ENCODE results near the gene FLT3.
A peak's percentile ranks its signal among the peaks of the same experiment; 100 is the strongest.
"Not testable (repeated sequence)": the region's sequence is repeated elsewhere in the genome, so short reads cannot be mapped to it uniquely, and the experiment has no call there.

FLT3 gene

GRCh38 chr13:28043224-28043623 lies 57.2 kb downstream of the FLT3 start:
- no peak for DNase-seq

- DNase-seq, result no peak
Observed at GRCh38 chr13:28041501-28041900, 58.9 kb downstream of the FLT3 start.

DNA sequence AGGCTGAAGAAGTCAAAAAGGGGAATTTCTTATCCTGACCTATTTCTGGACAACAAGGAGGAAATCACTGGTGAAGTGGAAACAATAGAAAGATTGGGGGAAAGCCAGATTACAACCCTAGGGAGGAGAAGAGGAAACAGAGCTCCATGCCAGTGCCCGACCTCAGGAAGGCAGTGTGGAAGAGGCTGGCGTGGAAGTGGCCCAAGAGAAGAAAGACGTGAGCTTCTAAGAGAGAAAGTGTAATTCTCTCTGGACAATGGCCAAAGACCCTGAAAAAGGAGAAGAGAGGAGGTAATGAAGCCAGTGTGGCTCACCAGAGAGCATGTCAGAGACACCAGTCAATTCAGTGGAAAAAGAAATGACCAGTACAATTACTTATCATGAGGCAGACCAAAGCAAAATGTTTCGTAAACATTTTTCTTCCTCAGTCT lies 59.3 kb downstream of the FLT3 start:
- DNase-seq, result no peak

DNA sequence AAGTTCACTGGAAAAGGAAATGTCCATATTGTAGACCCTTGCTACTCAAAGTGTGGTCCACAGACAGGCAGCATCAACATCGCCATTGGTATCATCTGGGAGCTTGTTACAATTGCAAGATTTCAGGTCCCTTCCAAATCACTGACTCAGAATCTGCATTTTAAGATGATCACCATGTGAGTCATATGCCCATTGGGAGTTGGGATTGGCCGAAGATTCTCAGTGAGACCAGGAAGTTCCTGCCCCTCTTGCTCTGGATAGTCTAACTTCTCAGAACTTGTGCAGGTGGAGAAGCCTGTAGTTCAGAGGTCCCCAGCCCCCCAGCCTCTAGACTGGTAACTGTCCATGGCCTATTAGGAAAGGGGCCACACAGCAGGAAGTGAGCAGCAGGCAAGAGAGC lies 63.0 kb downstream of the FLT3 start:
- DNase-seq, result no peak

DNA sequence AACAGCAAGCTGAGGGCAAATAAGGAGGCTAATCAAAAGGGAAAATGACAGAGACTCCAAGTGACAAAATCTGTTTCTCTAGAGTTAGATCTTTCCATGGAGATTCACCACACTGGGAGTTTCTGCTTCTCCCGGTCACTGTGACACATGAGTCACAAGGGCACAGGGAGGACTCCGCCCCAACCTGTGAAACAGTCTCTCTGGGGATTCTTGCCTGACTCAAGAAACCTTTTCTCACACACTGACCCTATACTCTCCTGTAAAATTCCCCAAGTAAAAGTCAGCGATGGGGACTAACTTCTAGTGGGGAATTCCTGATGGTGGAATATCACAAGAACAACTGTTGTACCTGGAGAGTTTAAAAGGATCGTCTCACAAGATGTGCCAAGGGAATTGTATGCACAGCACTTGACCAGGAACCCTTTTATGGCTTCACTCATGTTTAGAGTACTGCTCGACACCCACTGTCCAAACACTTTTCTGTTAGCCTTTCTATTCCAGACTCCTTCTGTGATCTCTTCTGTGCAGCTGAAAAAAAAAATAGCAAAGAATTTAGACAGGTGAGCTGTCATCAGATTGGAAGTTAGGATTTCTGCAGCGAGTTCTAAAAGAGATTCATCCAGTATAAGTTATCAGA lies 65.1 kb downstream of the FLT3 start:
- DNase-seq, result no peak

DNA sequence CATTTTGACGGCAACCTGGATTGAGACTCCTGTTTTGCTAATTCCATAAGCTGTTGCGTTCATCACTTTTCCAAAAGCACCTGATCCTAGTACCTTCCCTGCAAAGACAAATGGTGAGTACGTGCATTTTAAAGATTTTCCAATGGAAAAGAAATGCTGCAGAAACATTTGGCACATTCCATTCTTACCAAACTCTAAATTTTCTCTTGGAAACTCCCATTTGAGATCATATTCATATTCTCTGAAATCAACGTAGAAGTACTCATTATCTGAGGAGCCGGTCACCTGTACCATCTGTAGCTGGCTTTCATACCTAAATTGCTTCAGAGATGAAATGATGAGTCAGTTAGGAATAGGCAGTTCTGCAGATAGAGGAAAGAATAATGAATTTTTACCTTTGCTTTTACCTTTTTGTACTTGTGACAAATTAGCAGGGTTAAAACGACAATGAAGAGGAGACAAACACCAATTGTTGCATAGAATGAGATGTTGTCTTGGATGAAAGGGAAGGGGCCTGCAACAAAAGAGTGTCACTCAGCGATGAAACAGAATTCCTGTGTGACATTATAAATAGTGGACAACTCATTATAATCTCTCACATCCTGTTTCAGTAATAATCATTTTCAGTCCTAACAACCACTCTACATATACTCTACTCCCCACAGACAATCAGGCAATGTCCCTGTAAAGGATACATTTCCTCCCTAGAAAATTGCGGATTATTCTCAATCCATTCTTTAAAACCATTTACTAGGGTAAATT lies 66.3 kb downstream of the FLT3 start:
- DNase-seq, result no peak

- peak; percentile 44 for DNase-seq
Observed at GRCh38 chr13:28032438-28032837, 67.9 kb downstream of the FLT3 start.

DNA sequence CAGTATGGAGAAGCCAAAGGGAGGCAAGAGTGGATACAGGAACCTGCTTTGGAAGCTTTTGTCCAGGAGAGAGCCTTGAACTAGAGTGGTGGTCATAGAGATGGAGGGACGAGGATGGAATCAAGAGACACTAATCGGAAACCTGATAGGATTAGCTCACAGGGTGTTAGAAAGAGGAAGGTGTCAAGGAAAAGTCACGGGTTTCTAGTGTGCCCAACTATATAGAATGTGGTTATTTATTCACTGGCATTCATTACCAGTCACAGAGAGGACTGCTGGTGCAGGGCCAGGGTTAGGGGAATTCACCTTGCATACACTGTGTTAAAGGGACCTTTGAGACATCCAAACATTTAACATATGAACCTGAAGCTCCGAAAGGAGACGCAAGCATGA lies 68.5 kb downstream of the FLT3 start:
- peak; percentile 56 for DNase-seq

GRCh38 chr13:28031220-28031895 lies 69.0 kb downstream of the FLT3 start:
- peak; percentile 78 for DNase-seq

DNA sequence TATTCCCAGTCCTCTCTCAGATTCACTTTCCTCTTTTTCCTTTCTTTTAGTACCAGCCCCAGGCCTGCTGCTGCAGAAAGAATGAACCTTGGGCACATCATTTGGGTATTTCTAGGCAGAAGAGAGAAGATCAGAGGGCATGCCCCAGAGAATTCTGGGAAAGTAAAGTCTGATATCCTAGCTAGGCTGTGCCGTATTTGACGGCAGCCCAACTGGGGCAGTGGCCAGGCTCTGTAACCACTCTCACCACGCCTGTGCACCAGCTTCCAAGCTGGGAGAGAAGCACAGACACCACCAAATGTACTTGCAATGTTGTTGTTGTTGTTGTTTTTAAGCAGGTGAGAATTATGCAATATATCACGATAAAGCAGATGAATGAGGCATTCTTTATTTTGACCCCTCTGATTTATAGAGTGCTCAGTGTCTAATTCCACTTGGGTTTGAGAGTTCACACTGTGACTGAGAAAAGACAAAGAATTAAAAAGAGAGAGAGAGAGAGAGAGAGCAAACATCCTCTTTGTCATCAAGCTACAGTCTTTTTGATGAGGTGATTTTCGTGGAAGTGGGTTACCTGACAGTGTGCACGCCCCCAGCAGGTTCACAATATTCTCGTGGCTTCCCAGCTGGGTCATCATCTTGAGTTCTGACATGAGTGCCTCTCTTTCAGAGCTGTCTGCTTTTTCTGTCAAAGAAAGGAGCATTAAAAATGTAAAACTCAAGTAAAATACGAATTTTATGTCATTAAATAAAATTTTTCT lies 72.6 kb downstream of the FLT3 start:
- DNase-seq, result no peak

GRCh38 chr13:28027071-28027470 lies 73.3 kb downstream of the FLT3 start:
- no peak for DNase-seq

DNA sequence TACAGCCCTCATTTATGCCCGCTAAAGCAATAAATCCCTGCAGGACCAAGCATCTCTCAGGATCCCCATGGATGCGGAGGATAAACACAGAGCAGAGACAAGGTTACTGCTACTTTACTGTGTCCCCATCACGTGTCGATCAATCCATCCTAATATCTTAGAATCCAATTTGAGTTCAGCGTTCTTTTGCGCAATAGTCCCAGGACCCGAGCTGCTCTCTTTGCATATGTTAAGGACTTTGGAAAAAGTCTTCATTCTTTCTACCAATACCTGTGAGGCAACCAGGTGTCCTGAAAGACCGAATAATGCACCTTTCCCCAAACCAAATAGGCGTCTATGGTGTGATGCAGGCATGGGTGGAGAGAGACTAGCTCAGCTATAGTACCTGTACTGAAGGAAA lies 73.9 kb downstream of the FLT3 start:
- DNase-seq, result no peak

DNA sequence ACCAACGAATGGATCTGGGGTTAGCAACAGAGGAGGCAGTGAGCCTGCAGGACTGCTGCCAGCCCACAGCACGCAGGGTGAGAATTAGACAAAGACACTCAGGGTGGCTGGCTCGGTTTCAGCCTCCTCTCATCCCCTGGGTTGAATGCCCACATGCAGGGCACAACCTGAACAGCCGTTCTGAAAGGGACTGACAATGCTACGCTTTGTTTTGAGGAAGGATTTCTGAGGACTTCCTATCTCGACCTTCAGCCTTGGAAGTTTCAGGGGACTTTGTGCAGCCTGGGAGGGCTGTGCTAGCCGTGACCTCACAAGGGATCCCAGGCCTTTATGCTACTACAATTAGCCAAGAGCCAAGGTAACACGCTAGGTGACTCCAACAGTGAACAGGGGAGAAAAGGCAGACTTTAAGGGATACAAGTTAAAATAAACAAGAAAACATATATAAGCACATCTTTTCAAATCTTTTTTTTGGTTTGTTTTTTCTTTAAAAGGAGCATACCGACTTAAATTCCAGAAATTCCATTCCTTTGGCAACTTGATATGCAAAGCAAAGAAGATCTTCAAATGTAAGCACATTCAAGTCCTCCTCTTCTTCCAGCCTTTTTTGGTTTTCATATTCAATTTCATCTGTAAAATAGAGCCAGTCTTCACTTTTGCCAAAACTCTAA lies 77.4 kb downstream of the FLT3 start:
- no peak for DNase-seq

GRCh38 chr13:28014301-28014700 lies 86.1 kb downstream of the FLT3 start:
- DNase-seq, result no peak

DNA sequence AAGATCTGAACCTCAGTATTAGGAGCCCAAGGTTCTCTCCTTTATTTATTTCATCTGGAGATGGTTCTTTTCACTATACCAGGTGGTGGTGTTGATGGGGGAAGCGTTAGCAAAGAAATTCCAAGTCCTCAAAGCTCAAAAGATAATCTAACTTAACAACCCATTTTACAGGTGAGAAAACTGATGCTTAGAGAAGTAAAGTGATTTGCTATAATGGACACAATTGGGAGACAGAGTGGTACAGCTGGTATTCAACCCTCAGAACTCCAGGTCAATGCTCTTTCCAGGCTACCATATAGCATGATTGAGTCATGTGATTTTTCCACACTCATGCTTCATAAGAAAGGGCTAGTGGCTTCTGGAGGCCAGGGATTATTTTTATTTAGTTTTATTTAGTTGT lies 86.9 kb downstream of the FLT3 start:
- no peak for DNase-seq

DNA sequence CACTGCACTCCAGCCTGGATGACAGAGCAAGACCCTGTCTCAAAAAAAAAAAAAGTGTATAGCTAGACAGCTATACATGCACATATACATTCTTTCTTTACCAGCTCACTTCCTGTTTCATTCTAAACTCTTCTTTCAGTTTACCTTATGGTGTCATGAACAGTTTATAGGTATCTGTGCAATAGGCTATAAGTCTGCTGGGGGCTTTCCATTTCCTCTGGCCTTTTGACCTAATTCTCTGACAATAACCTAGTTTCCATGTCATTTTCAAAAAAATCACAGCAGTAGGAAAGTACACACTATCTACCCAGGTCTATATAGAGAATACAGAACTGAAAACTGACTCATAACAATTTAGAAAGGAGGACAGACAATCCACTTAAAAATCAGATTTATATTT lies 87.5 kb downstream of the FLT3 start:
- DNase-seq, result no peak

- DNase-seq, result no peak
Observed at GRCh38 chr13:28012383-28012782, 88.0 kb downstream of the FLT3 start.

- DNase-seq, result no peak
Observed at GRCh38 chr13:28010046-28010445, 90.3 kb downstream of the FLT3 start.

GRCh38 chr13:28005016-28005415 lies 95.4 kb downstream of the FLT3 start:
- DNase-seq, result not testable (repeated sequence)

- DNase-seq, result no peak
Observed at GRCh38 chr13:28002886-28003698, 97.3 kb downstream of the FLT3 start.

GRCh38 chr13:28001837-28002473 lies 98.4 kb downstream of the FLT3 start:
- DNase-seq, result no peak

All from SIG-M5 (cell line).